Progenitor cell of endocrine pancreas (in vitro differentiated cells): Measurements from ENCODE around the gene PAX7. TPM values are rescaled to one million over a fixed set of nuclear protein-coding genes. Genes with fewer than 3 reads are reported as not detected.
"Not testable (repeated sequence)": the region's sequence is repeated elsewhere in the genome, so short reads cannot be mapped to it uniquely, and the experiment has no call there.

Source experiments
- DNase-seq: peaks from one replicate; pipeline ENCODE4 v3.0.0; 2021; ENCODE audit warnings: low spot score; ENCODE audit not compliant: unreplicated experiment
- H3K27ac Mint-ChIP-seq: 2 replicates; pipeline ENCODE4 v1.8.0; 2021; ENCODE audit warnings: mild to moderate bottlenecking, moderate library complexity, mixed read lengths
- H3K27me3 Mint-ChIP-seq: 2 replicates; pipeline ENCODE4 v1.8.0; 2021; ENCODE audit warnings: mixed read lengths
- H3K36me3 Mint-ChIP-seq: 2 replicates; pipeline ENCODE4 v1.8.0; 2022; ENCODE audit warnings: mixed read lengths; ENCODE audit not compliant: insufficient read depth
- H3K4me1 Mint-ChIP-seq: 2 replicates; pipeline ENCODE4 v1.8.0; 2021; ENCODE audit warnings: low read depth, mixed read lengths
- H3K4me3 Mint-ChIP-seq: 2 replicates; pipeline ENCODE4 v1.8.0; 2021; ENCODE audit warnings: low read depth, mild to moderate bottlenecking, moderate library complexity, mixed read lengths
- H3K9me3 Mint-ChIP-seq: 2 replicates; pipeline ENCODE4 v1.8.0; 2021; ENCODE audit warnings: low read depth, mixed read lengths
- CTCF ChIP-seq: fragments of 200-600 bp; sonication (generic); IDR thresholded peaks from one replicate; pipeline ENCODE4 v1.5.0; 2021; ENCODE audit warnings: antibody characterized with exemption, mild to moderate bottlenecking; ENCODE audit not compliant: unreplicated experiment
- total RNA-seq: library from RNA; stranded (reverse); gene quantifications from 2 replicates; pipeline ENCODE4 v1.2.1, GENCODE V29; 2021

PAX7 gene
- total RNA-seq, 1 donor from 2014 or later, result not detected

GRCh38 chr1:18739408-18739807, 108.8 kb downstream of the PAX7 start:
- no peak for DNase-seq
- Mint-ChIP-seq H3K27ac (no peak overlapping the region), H3K36me3 (no peaks in the 10 kb centered on the region), H3K4me3 (no peak overlapping the region), H3K4me1 (no peaks in the 10 kb centered on the region), H3K9me3 (no peaks in the 10 kb centered on the region), H3K27me3 (peaks cover 45% of the 10 kb centered on the region)
- TF ChIP-seq CTCF, result no peak

GRCh38 chr1:18739897-18740296, 109.3 kb downstream of the PAX7 start:
- no peak for TF ChIP-seq CTCF
- no peaks in the 10 kb centered on the region for H3K36me3 Mint-ChIP-seq
- no peak overlapping the region for H3K27ac Mint-ChIP-seq
- H3K27me3 Mint-ChIP-seq, result peaks cover 42% of the 10 kb centered on the region
- H3K4me3 Mint-ChIP-seq, result no peak overlapping the region
- no peaks in the 10 kb centered on the region for H3K9me3 Mint-ChIP-seq
- no peak for DNase-seq
- H3K4me1 Mint-ChIP-seq, result no peaks in the 10 kb centered on the region

DNA sequence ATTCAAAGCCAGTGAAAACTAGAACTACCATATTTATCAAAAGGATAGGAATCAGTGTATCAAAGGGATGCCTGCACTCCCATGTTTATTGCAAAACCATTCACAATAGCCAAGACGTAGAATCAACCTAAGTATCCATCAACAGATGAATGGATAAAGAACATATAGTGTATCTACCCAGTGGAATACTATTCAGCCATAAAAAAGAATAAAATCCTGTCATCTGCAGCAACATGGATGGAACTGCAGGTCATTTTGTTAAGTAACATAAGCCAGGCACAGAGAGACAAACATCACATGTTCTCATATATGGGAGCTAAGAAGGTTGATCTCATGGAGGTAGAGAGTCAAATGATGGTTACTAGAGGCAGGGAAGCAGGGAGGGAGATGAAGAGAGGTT, 110.0 kb downstream of the PAX7 start:
- H3K4me3 Mint-ChIP-seq, result no peak overlapping the region
- no peak overlapping the region for H3K27ac Mint-ChIP-seq
- peaks cover 39% of the 10 kb centered on the region for H3K27me3 Mint-ChIP-seq
- no peaks in the 10 kb centered on the region for H3K4me1 Mint-ChIP-seq
- no peak for TF ChIP-seq CTCF
- no peaks in the 10 kb centered on the region for H3K36me3 Mint-ChIP-seq
- no peak for DNase-seq
- H3K9me3 Mint-ChIP-seq, result no peaks in the 10 kb centered on the region

DNA sequence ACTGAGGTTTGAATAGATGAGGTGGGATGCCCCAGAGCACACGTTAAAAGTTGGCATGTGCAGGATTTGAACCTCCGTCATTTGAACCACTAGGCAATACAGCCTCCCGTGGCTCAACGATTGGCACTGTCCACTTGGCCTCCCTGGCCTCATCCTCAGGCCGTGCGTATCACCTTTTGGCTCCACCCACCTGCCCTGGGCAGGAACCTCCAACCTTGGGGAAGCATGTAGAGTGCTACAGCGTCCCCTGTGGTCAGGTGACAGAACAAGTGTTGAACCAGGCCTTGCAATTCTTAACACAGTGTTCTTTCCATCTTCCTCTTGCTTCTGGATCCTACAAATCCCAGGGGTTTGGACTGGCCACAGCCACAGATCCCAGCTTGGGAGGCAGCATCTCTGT, 112.6 kb downstream of the PAX7 start:
- no peak for DNase-seq
- Mint-ChIP-seq H3K9me3 (no peaks in the 10 kb centered on the region), H3K36me3 (no peaks in the 10 kb centered on the region), H3K27me3 (peaks cover 45% of the 10 kb centered on the region), H3K4me1 (no peaks in the 10 kb centered on the region), H3K4me3 (no peak overlapping the region), H3K27ac (no peak overlapping the region)
- TF ChIP-seq CTCF, result peak; percentile 24

GRCh38 chr1:18744381-18744780, 113.7 kb downstream of the PAX7 start:
- peaks cover 47% of the 10 kb centered on the region for H3K27me3 Mint-ChIP-seq
- H3K9me3 Mint-ChIP-seq, H3K36me3 Mint-ChIP-seq, H3K27ac Mint-ChIP-seq, H3K4me3 Mint-ChIP-seq, H3K4me1 Mint-ChIP-seq, DNase-seq: not testable (repeated sequence)

DNA sequence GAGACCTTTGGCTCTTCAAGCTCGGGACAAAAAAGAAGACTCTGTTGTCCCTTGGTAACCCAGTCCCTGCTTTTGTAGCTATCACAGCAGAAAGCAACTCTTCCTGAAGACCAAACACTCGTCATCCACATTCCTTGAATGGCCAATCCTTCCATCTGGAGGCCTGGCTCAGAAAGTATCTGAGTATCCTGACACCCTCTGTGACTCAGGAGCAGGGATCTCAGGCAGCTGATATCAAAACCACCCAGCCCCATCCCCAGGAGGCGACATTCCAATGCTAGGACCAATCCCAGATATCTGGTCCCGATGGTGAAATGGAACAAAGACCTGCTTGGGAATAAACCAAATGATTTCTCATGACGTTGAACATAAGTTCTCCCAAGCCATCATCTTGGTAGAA, 116.3 kb downstream of the PAX7 start:
- H3K4me1 Mint-ChIP-seq, result peaks cover 5% of the 10 kb centered on the region
- no peaks in the 10 kb centered on the region for H3K36me3 Mint-ChIP-seq
- no peak overlapping the region for H3K27ac Mint-ChIP-seq
- no peaks in the 10 kb centered on the region for H3K9me3 Mint-ChIP-seq
- no peak overlapping the region for H3K4me3 Mint-ChIP-seq
- DNase-seq, result no peak
- peaks cover 47% of the 10 kb centered on the region for H3K27me3 Mint-ChIP-seq
- no peak for TF ChIP-seq CTCF
